NCI-H187 (cell line): Measurements from ENCODE around the gene SPATA2.

ENCODE experiments used
- DNase-seq, 2 experiments: peaks; one replicate each; lab custom pipeline; 2025; lab: John Stamatoyannopoulos, UW

Gene SPATA2

DNA sequence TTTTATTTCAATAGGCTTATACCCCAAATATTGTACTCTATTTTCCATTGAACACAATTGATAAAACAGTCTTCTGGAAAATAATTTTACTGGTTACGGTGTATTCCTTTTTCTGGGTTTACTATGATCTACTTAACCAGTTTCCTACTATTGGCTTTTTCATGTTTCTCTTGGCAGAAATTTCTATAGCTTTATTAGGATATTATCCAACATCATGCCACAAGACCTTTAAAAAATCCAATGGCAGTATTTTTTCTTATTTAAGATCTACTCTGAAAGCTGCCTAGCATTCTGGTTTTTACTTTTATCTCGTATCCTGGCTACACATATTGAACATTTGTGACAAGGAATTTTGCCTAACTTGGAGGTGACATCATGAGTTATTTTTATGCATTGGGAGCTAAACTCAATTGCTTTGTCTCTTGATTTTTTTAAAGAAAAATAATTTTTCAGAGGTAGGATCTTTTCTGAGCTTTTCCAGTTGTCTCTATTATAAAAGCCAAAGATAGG lies 57.2 kb downstream of the SPATA2 start:
- no peak for DNase-seq

- no peak for DNase-seq
These were observed 58.4 kb downstream of the SPATA2 start for GRCh38 chr20:49856904-49857303.

DNA sequence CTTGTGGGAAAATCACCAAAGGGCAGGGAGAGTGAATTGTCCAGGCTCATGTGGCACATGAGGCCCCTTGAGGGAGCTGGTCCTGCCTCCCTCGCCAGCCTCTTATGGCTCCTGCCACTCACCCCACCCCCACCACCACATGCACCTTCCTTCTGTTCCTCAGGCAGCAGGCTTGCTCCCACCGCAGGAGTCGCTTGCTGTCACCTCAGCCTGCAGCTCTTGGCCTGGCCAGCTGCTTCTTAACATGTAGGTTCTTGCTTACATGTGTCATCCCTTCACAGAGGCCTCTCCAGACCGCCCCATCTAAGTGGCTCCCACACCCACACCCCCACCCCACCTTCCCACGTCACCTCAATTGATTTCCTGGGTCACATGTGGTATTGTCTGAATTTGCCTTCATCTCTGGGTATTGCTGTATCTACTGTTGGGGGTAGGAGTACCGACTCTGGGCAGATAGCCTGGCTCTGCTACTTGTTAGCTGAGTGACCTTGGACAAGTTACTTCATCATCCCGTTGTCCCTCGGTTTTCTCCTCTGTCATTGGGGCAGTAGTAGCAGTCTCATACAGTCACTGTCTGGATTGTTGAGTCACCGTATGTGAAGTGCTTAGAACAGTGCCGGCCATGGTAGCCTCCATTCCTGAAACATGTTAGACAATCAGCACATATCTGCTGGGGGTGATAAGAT lies 61.0 kb downstream of the SPATA2 start:
- DNase-seq: no peak

DNA sequence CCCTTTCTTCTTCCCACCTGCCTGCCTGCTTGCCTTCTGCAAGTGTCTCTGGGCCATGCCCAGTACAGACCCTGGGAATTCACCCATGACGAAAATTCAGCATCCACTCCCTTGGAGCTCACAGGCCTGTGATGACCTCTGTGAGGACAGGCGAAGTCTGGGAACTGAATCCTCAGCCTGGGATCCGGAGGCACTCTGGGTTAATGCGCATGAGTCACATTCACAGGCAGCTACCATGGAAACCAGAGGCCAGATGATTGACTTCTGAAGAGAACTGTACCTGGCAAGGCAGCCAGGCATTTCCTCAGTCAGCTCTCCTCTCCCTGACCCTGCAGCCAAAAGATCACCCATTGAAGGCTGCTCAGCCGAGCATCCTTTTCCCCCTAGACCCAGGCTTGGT lies 61.7 kb downstream of the SPATA2 start:
- DNase-seq: no peak
